HEK293 (cell line): Measurements from ENCODE around the gene MIEF2.

Experiments
- CTCF ChIP-seq: fragments of 450-650 bp; formaldehyde crosslinking; IDR thresholded peaks from 2 replicates; pipeline ENCODE4 v1.5.1; 2016; ENCODE audit warnings: missing biosample characterization, missing genetic modification characterization
- PATZ1 ChIP-seq: fragments of 450-650 bp; formaldehyde crosslinking; IDR thresholded peaks from 2 replicates; pipeline ENCODE4 v1.5.1; 2016; ENCODE audit warnings: missing biosample characterization, missing genetic modification characterization
- ZBTB11 ChIP-seq: fragments of 450-650 bp; formaldehyde crosslinking; conservative IDR thresholded peaks from 2 replicates; pipeline ENCODE4 v1.5.1; 2016; ENCODE audit warnings: low read depth, missing biosample characterization, missing genetic modification characterization
- ZNF274 ChIP-seq, 2 experiments: fragments of 200-500 bp in 1 of 2; fragments of 450-650 bp in 1 of 2; sonication (Bioruptor generic) in 1 of 2; formaldehyde crosslinking in 1 of 2; IDR thresholded peaks; 2 replicates each; pipeline versions ENCODE4 v1.5.1 to v1.6.1; 2014 to 2016; ENCODE audit warnings: borderline replicate concordance in 1 of 2, inconsistent platforms in 1 of 2, low read length in 1 of 2, missing biosample characterization in 1 of 2, missing genetic modification characterization in 1 of 2
- ZNF416 ChIP-seq: fragments of 450-650 bp; formaldehyde crosslinking; IDR thresholded peaks from 2 replicates; pipeline ENCODE4 v1.5.1; 2016; ENCODE audit warnings: missing biosample characterization, missing genetic modification characterization
- ZNF513 ChIP-seq: fragments of 450-650 bp; IDR thresholded peaks from 2 replicates; pipeline ENCODE4 v1.5.1; 2018; ENCODE audit warnings: missing biosample characterization, missing genetic modification characterization
- ZNF660 ChIP-seq: fragments of 450-650 bp; IDR thresholded peaks from 2 replicates; pipeline ENCODE4 v1.5.1; 2018; ENCODE audit warnings: missing biosample characterization, mild to moderate bottlenecking, missing genetic modification characterization

GRCh38 chr17:18253187-18253884 is 7.1 kb upstream of the MIEF2 start:
- TF ChIP-seq ZNF274 (IDR thresholded peaks at IDR 0.05; ENCODE audit: low read length) (no peak), ZNF274 (tag by site-specific recombination; IDR thresholded peaks at IDR 0.05; ENCODE audit: borderline replicate concordance) (no peak), ZNF416 (no peak), ZNF513 (no peak), ZBTB11 (tag by site-specific recombination) (no peak), PATZ1 (tag by site-specific recombination) (no peak), CTCF (tag by site-specific recombination) (no peak), ZNF660 (tag by site-specific recombination) (no peak)
